Measurements from ENCODE around the gene CEP170B.
A peak's percentile ranks its signal among the peaks of the same experiment; 100 is the strongest.
"Not testable (repeated sequence)": the region's sequence is repeated elsewhere in the genome, so short reads cannot be mapped to it uniquely, and the experiment has no call there.

Gene CEP170B

DNA sequence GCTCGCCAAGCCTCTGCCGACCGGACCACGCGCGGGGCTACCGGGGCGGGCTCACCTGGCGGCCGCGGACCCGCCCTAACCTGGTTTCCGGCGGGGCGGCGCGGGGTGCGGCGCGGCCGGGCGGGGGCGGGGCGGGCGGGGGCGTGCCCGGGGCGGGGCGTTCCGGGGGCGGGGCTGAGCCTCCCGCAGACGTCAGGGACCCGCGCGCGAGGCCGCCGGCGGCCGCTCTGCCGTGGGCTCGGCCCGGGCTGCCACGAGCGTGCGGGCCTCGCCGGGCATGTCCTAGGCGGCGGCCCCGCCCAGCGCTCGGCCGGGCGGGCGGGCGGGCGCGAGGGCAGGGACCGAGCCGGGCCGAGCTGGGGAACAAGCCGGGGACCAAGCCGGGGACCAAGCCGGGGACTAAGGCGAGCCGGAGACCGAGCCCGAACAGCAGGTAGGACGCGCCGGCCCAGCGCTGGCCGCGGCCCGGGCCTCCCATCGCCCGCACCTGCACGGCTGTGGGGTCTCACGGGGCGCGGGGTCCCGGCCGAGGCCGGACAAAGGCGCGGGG lies at the start of gene CEP170B:
TSS of gene CEP170B (plus strand) at position 188 of the 550 bp plus-strand sequence. CDS start 3,183 bp downstream, outside the sequence.
- peak in 1 of 2 donors; percentile 18 for DNase-seq (ENCODE audit: low read depth in 2 of 2)

DNA sequence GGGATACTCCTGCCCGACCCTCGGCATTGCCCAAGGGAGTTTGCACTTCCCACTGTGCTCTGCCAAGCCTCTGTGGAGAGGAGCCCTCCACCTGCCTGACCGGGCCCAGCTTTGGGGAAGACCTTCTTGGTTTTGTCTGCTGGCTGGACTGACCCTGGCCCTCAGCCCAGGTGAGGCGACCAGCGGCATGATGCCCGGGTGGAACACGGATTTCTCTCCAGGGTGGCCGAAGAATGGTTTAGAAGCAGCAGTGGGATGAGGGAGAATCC lies 48.5 kb upstream of the CEP170B start:
- no peak for DNase-seq (ENCODE audit: low read depth in 2 of 2)

DNA sequence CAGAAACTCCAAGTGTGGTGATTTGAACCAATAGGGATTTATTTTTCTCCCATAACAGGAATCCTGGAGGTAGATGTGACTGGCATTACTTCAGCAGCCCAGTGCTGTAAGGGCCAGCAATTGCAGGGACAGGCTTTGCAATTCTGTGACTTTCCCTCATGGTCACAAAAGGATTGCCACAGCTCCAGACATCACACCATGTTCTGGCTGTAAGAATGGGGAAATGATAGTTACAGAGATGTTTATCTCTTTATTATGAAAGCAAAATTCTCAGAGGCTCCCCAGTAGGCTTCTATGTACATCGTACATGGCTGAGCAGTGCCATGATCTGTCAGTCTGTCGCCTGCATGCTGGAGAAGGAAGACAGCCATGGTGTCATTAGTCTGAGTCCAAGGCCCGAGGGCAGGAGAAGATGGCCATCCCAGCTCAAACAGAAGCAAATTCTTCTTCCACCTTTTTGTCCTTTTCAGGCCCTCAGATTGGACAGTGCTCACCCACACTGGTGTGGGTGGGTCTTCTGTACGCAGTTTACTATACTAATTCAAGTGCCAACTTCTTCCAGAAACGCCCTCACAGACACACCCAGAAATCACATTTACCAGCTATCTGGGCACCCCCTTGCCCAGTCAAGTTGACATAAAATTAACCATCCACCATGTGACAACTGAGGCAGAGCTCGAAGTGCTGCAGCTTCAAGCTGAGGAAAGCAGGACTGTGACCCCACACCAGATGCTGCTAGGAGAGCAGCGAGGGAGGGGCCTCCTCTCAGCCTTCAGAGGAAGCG lies 46.9 kb upstream of the CEP170B start:
- DNase-seq (ENCODE audit: low read depth in 2 of 2): no peak

DNA sequence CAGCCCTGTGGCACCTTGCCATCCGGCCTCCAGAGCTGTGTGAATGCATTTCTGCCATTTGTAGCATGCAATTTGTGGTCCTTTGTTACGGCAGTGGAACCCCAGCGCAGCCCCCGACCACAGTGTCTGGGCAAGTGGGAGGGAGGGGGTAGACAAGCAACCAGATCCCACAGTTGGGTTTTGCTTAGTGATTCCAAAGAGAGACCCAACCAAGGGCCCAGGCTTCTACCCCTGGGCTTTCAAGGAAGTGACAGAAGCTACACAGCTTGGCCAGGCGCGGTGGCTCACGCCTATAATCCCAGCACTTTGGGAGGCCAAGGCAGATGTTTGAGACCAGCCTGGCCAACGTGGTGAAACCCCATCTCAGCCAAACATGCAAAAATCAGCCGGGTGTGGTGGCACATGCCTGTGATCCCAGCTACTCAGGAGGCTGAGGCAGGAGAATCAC lies 46.3 kb upstream of the CEP170B start:
- DNase-seq (ENCODE audit: low read depth in 2 of 2): no peak

DNA sequence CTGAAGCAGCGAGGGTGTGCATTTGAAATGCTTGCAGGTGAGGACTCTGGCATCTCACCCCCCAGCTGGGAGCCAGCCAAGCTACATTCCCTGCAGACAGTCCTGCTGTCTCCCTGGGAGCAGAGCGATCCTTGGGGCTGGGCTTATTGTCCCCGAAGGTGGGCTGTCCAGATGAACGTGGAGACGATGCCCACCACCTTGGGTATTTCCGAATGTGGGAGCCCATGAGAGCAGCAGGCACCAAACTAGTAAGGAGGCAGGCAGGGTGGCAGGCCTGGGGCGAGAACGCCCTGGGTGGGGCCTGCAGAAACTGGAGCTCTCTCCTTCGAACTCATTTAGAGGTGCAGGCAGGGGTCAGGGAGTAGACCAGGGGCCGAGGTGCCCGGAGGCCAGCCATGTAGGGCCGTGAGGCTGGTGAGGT lies 45.7 kb upstream of the CEP170B start:
- no peak for DNase-seq (ENCODE audit: low read depth in 2 of 2)

DNA sequence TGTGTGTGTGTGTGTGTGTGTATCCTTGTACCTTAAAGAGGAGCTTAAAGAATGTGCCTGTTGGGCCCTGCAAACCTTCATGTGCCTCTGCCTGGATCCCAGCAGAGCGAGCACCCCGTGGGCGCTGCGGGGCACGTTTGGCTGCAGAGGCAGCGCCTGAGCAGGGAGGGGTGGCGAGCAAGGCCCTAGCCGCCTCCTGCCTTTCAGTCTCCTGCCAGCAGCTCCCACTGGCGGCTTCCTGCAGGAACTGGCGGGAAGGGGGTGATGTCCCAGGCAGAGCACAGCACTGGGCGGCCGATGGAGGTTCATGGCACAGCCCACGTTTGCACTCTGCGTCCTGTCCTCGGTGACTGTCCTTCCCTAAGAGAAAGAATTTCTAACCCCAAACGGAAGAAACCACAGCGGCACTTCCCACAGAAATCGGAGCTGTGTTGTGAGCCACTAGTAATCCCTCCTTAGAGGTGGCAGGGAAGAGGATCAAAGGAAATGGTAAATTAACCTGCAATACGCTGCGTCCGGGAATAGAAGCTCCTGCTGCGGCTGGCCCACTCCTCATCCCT lies 44.3 kb upstream of the CEP170B start:
- no peak for DNase-seq (ENCODE audit: low read depth in 2 of 2)

DNA sequence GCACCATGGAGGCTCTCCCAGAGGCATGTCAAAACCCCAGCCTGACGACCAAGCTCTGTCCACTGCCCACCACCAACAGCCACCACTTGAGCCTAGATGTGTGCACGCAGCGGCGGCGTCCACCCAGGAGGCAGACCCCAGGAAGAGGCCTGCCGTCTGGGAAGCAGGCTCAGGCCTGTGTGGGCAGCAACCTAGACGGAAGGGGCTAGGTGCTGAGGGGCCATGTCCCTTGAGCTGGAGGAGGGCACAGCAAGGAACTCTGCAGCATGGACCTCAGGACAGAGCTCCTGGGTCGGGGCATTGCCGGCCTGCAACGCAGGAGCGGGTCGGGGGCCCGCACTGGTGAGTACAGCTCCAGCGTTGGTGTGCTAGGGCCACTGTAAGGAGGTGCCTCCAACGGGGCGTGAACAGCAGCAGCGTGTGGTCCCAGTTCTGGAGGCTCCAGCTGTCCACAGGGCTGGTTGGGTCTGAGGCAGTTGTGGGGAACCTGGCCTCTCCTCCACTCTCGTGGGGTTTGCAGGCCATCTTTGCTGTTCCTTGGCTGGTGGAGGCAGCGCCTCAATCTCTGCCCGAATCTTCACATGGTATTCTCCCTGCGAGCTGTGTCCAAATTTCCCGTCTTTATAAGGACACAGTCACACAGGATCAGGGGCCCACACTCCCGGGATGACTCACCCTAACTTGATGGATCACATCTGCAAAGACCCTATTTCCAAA lies 43.7 kb upstream of the CEP170B start:
- no peak for DNase-seq (ENCODE audit: low read depth in 2 of 2)

DNA sequence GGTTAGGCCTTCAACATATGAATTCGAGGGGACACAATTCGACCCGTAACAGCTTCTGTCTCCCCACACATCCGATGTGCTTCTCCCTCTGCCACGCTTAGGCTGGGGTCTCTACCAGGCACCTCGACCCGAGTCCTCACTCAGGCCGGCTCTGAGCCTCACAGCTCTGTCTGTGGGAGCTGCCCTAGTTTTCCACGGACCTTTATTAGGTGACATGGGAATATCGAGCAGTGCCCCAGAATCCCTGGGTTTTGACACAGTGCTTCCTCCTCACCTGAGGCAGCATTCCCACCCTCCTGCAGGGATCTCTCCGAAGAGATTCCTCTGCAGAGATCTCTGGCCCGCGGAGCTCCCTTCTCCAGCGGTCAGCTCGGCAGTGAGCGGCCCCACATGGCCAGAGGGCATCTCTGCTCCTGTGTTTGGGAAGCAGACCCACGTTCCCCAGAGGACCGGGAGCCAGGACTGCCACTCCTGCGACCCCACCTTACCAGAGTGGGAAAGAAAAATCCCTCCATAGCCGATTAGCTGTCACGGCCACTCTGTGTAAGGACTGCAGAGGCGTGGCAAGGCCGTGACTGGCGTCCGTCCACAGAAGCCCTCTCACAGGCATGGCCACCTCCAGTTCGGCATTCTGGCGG lies 43.0 kb upstream of the CEP170B start:
- DNase-seq (ENCODE audit: low read depth in 2 of 2): no peak

DNA sequence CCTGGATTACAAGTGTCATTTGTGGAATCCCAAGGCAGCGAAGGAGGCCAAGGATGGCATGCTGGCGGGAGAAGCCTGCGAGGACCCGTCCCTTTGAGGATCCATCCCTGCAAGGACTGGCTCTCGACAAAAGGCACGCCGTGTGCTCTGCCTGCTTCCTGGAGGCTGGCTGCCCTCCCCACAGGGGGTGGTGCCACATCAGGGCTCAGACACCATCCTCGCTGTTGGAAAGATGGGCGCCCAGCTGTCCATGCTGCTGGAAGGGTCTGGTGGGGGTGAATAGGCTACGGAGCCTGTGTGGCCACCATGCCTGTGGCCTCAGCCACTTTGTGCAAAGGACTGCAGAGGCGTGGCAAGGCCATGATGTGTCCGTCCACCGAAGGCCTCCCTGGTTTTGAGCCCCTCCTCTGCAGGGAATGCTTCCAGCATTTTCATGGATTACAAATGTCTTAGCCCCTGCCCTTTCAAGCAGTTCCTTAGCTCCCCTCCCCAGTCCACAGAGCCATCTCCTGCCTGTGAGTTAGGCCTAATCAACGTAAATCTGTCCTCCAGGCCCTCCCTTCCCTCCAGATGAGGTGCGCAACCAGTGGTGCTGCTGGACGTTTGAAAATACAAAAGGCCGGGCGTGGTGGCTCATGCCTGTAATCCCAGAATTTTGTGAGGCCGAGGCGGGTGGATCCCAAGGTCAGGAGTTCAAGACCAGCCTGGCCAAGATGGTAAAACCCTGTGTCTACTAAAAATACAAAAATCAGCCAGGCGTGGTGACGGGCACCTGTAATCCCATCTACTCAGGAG lies 42.0 kb upstream of the CEP170B start:
- DNase-seq (ENCODE audit: low read depth in 2 of 2): no peak

DNA sequence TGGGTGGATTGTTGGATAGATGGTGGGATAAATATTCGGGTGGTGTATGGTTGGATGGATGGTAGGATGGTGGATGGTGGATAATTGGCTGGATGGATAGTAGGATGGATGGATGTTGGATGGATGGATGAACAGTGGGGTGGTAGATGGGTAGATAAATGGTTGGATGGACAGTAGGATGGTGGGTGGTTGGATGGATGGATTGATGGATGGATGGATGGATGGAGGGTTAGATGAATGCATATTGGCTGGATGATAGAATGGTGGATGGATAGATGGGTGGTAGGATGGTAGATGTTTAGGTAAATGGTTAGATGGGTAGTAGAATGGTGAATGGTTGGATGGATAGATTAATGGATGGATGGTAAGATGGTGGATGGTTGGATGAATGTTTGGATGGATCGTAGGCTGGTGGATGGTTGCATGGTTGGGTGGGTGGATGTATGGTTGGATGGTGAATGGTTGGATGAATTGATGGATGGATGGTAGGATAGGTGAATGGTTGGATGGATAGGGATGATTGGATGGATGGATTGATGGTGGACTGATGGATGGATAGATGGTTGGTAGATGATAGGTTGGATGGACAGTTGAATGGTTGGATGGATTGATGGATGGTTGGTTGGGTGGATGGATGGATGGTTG lies 40.6 kb upstream of the CEP170B start:
- DNase-seq (ENCODE audit: low read depth in 2 of 2): no peak

DNA sequence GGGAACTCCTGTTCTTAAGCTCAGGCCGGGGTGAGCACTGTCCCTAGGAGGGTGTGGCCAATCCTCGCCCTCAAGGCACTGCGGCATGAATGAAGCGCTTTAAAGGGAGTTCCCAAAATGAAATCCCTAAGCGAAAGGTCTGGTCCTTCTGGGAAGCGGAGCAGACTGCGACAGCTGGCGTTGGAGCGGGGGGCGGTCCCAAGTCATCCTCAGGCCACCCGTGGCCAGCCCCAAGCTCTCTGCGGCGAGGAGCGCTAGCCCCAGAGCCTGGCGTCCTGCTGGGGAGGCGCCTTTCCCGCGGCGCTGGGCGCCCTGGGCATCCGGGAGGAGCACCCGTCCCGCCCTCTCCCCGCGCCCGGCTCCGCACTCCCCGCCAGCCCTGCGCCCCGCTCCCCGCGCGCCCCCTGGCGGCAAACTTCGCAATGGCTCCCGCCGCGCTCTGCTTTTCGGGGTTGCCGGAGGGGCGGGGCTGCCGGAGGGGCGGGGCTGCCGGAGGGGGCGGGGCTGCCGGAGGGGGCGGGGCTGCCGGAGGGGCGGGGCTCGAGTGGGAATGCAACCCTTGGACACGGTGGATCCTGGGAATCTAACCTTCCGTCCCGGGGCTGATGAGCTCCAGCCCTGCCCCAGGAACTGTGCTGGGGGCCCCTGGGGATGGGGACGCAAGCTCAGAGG lies 38.7 kb upstream of the CEP170B start:
- peak; percentile 81 to 86 for DNase-seq (ENCODE audit: low read depth in 2 of 2)

DNA sequence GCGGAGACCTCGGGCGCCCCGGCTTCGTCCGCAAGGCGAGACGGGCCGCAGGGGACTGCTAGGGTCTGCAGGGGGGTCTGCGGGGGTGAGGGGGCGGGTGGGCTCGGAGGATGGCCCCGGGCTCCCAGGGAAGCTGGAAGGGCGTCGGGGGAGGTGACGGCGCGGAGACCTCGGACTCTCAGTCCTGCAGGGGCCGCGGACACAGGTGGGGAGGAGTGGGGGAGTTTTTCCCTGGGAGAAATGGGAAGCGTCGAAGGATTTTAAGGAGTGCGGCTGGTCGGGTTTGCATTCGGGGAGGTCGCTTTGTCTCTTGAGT lies 38.2 kb upstream of the CEP170B start:
- no peak for DNase-seq (ENCODE audit: low read depth in 2 of 2)

DNA sequence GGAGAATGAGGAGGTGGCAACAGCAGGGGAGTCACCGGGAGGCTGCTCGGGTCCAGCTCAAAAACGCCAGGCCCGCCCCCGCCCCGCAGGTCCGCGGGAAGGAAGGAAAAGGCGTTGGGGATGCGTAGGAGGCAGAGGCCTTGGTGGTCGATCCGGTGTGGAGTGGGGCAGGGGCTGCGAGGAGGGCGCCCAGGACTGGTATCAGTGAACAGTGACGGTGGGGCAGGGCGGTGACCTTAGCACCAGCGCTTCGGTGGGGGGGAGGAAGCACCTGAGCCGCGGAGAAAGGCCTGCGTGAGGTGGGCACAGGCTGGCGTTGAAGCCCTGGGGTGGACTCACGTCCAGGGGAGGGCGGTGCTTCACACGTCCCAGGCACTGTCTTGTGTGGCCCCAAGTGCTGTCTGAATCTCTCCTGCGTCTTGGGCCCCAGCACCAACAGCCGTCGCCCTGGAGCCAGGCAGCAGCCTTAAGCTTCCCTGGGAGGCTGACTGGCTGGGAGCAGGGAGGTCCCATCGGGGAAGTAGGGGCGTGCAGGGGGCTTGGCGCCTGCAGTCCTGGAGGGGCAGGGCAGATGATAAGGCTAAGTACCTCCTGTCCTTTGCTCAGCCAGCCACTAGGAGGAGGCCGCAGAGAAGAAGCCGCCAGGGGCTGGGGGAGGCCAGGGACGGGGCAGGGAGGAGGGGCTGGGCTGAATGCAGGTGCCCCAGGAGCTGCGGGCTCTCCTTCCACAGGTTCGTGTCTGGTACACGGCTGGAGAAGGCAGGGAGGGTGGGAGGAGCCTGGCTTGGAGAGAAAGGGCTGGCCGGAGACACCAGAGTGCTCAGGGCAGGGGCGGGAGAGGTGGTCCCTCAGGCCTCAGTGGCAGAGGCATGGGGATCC lies 37.7 kb upstream of the CEP170B start:
- peak; percentile 24 to 32 for DNase-seq (ENCODE audit: low read depth in 2 of 2)

DNA sequence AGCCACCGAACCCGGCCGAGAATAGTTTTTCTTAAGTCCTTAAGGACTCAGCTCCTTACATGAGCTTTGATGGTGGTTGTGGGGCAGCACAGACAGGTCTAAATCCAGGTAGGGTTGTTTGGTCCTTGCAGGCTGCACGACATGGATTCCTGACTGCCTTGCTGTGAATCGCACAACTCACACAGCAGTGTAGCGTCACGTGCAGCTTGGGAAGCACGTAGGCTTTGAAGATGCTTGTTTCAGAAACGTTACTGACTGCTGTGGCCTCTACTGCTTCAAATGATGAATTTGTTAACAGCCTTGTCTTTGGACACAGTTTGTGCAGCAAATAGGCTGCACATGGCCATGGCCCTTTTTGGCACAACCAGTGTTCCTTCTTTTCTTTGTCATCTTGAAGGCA lies 34.3 kb upstream of the CEP170B start:
- no peak for DNase-seq (ENCODE audit: low read depth in 2 of 2)

DNA sequence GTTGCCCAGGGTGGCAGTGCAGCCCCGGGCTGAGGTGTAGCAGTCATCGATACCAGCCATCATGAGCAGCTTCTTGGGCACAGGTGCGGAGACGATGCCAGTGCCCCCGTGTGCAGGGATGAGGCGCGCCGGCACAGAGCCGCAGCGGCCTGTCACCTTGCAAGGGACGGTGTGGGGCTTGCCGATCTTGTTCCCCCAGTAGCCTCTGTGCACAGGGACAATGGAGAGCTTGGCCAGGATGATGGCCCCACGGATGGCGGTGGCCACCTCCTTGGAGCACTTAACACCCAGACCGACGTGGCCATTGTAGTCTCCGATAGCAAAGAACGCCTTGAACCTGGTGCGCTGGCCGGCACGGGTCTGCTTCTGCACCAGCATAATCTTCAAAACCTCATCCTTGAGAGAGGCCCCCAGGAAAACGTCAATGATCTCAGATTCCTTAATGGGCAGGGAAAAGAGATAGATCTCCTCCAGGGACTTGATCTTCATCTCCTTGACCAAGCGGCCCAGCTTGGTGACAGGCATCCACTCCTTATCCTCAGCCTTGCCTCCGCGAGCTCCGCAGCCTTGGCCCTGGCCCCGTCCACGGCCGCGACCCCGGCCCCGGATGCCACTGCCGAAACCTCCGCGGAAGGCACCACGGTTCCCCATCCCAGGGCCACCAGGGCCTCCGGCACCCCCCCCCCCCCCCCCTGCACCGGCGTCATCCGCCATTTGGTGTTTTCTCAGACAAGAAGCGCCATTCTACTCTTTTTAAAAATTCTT lies 28.7 kb upstream of the CEP170B start:
- DNase-seq (ENCODE audit: low read depth in 2 of 2): not testable (repeated sequence)

DNA sequence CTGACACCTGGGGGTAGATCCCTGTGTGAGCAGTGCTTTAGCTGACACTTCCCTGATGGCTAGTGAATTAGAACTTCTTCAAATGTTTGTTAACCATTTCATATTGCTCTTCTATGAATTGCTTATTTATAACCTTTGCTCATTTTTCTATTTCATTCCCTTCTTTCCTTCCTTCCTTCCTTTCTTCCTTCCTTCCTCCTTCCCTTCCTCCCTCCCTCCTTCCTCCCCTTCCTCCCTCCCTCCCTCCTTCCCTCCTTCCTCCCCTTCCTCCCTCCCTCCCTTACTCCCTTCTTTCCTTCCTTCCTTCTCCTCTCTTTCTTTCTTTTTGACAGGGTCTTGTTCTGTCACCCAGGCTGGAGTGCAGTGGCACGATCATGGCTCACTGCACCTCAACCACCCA lies 23.3 kb upstream of the CEP170B start:
- no peak for DNase-seq (ENCODE audit: low read depth in 2 of 2)

DNA sequence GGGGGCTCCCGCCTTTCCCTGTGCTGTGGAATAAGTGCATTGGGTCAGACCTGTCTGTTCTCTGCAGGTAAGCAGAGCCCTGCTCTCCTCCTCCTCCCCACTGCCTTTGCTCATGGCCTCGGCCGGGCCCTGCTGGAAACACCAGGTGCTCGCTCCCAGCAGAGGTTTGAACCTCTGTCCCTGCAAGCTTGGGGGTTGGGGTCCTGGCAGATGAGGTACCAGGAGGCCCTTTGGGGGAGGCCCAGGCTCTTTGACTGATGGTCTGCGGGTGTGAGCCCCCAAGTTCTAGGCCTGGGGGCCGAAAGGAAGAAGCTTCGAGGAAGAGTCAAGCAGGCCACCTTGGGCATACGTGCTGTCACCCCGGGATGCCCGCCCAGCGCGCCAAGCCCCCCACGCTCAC lies 22.1 kb upstream of the CEP170B start:
- no peak for DNase-seq (ENCODE audit: low read depth in 2 of 2)

DNA sequence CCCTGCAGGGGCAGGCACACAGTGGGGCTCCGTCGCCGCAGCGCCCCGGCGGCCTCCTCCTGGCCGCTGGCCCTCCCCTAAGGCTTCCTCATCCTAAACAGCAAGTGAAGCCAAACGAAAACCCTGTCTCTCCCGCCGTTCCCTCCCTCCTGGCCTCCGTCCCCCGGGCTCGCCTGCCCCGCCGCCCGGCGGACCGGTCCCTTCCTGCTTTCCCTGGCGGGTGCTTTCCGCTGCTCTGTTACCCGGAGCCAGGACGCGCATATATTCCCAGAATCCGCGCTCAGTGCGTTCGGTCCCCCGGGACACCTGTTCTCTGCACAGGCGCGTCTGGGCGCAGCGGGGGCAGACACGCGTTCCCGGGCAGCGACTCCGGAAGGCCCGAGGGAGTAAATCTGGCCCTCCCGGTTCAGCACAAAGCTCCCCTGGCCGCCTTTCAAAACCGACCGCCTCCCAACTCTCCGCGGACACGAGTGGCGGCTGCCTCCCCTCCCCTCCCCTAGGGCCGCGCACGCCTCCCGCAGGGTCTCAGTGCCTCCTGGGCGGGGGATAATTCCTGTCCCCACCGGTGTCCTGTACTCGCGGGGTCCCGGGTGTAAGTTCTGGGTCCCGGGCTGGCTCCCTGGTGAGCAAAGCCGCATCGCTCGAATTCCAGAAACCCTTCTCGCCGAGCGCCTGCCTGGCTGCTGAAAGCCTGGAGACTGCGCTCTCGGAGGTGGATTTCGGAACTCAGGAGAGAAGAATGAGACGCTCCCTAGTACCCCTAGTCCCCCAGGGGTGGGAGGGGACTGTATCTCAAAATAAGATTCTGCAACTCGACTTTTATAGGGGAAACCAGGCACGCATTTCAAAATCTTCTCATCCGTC lies 21.4 kb upstream of the CEP170B start:
- no peak for DNase-seq (ENCODE audit: low read depth in 2 of 2)
